Panc1 (cell line): ENCODE data around the gene LYZL2.

ENCODE experiments used
- CTCF ChIP-seq: fragments of 450-650 bp; IDR thresholded peaks from 2 replicates; pipeline ENCODE4 v1.5.1; 2017; ENCODE audit warnings: mild to moderate bottlenecking
- POLR2AphosphoS5 ChIP-seq: IDR thresholded peaks from 2 replicates; pipeline ENCODE4 v1.6.1; 2012; ENCODE audit warnings: mild to moderate bottlenecking, low read depth, low read length, moderate library complexity

GRCh38 chr10:30656233-30656632 is 26.7 kb upstream of the LYZL2 start:
- TF ChIP-seq POLR2AphosphoS5 = no peak
- no peak for TF ChIP-seq CTCF
